Right forelimb (tissue), 1 donor: ENCODE data around the gene PPEF2.

Experiments used
- DNase-seq: peaks from one replicate; pipeline ENCODE4 v3.0.0-alpha.2; 2018

Gene PPEF2

DNA sequence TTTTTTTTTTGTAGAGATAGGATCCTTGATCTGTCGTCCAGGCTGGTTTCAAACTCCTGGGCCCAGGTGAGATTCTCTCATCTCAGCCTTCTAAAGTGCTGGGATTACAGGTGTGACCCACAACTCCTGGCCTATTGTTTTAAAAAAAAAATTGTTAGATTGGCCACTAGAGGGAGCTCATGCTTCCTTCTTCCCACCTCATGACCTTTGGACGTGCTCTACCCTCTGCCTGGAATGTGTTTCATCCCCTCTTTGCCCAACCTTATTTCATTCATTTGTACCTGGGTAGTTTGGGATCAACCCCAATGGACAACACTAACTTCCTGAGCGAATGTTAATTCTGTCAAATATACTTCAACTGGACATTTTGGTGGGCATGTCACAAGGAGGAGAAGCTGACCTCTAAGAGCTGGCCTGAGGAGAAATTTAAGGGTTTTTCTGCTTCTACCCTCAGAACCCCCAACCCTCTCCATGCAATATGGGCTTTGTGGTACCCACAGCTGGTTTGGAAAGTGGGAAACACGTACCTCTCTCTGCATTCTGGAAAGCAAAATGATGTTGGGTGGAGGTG lies 6.4 kb downstream of the PPEF2 start:
- no peak for DNase-seq

DNA sequence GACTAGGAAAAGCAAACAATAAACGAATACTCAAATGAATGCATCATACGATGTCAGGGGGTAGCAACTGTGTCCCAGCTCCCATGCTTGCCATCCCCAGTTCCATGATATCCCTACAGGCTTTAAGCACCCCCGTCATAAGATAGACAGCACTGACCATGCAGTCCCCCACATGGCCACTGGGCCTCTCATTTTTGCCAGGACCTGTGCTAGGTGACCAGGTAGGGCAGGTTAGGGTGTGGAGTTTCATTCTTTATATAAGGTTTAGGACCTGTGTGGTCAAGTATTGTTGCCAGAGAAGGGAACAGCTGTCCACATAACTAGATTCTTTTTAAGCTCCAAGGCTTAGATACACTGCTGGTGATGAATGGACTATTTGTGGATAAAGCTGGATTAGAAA lies 9.7 kb downstream of the PPEF2 start:
- no peak for DNase-seq

DNA sequence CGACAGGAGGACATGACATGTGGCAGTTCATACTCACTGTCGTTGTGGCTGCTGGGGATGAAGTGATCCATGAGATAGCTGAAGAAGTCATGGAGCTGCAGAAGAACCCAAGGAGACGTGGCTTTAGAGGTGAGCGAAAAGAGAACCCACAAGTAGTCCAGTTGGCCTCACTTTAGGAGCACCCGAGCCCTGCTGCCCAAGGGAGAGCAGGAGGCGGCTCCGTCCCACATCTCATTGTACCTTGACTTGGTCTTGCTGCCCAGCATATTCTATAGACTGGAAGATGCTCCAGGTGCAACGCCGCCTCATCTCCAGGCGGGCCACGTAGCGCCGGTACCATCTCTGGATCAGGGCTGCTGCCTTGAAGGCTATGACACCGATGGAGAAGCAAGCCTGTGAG lies 10.6 kb downstream of the PPEF2 start:
- DNase-seq, result no peak

DNA sequence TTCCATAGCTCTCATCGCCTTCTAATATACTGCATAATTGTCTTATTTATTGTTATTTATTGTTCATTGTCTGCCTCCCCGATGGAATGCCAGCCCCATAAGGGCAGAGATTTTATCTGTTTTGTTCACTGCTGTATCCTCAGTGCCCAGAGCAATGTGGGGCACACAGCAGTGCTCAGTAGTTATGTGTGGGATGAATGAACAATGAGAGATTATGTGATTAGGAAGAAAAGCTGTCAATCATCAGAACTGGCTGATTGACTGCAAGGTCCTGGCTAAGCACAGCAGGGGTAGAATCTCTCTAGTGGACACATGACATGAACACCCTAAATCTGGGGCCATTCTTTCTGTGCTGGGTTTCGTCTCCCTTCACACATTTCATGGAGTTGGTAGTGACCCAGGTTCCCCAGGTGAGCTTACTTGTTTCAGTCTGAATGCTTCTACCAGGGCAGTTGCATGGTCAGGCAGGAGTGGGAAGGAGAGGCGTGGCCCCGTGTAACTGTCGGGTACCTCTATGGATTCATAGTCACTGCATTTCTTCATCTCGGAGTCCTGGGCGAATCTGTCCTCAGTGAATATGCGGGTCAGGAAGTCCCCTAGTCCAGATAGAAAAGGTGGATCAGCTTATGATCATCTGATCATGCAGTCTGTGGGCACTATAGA lies 12.6 kb downstream of the PPEF2 start:
- DNase-seq, result no peak

DNA sequence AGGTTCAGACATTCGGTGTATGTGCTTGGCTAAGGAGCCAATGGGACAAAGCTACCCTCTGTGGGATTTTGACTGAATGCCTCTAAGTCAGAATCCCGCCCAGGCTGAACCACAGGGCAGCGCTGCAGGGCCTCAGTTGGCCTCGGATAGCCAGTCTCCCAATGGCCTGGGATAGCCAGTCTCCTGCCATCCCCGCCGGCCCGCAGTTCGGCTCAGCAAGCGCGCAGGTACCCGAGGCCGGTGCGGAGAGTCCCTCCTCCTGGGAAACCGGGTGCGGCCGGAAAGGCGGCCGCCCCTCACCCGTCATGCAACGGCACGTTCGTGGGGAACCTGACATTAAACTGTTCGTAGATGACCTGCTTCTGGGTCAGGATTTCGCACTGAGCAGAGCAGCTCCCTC lies 16.1 kb downstream of the PPEF2 start:
- DNase-seq, result no peak

DNA sequence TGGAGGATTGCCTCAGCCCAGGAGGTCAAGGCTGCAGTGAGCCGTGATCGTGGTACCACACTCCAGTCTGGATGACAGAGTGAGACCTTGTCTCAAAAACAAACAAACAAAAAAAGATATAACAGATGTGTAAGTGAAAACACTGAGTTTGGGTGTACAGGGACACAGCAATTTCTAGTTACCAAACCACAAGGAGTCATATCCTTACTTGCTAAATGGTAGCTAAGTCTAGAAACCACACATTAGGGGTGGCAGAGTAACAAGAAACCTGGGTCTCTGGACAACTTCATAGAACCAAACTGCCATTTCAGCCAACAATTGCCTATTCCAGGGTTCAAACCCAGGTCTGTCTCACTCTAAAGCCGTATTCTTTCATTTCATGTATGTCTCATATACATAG lies 20.8 kb downstream of the PPEF2 start:
- DNase-seq, result no peak

DNA sequence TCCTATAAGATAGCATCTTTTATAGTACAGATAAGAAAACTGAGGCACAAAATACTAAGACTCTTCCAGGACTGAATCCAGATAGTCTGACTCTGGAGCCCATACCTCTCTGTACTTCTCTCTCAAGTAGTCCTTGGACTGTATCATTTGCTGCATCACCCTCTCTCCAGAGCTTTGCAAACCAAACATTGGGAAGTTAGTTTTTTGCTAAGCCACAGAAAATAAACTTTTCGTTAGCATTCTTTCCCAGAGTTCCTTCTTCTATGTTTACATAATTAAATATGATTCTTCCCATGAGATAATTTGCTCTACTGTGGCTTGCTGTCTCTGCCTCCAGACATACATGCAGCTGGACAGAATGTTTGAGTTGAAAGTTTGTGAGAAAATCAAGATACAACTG lies 22.0 kb downstream of the PPEF2 start:
- DNase-seq, result no peak

DNA sequence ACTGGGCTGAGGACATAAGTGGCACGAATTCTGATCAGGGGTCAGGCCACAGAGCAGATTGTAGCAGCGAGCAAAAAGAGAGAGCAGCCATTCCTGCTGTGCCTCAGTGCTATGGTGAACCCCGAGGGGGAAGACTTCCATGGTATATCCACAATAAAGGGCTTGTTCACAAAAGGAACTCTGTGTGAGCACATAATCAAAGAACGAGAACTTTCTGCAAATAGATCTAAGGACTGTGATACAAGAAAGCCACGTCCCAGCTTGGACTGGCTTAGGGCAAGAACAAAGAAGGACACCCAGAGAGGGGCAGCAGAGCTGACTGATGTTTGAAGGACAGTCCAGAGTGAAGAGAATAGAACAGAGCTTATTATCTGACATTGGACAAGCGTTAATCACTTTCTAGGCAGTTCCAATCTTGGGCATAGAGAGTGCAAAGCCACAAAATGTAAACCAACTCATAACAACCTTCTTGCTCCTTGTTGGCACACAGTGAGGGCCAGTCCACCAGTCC lies 24.0 kb downstream of the PPEF2 start:
- DNase-seq, result no peak

DNA sequence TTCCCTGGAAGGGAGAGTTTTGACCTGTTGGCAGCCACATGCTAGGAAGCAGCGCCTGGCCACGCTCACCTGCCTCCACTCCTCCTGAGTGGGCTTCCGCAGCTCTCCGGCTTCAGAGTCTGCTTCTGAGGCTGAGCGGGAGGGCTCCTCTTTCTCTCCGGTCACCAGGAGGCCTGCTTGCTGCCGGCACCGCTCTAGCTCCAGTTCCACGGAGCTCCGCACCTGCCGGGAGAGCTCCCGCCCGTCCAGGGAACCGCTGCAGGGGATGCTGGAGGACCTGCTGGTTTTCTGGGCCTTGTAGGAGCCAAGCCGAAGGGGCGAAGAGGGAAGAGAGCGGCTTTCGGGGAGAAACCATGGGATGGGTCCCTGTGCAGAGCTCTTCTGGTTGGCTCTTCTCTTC lies 26.0 kb downstream of the PPEF2 start:
- no peak for DNase-seq

DNA sequence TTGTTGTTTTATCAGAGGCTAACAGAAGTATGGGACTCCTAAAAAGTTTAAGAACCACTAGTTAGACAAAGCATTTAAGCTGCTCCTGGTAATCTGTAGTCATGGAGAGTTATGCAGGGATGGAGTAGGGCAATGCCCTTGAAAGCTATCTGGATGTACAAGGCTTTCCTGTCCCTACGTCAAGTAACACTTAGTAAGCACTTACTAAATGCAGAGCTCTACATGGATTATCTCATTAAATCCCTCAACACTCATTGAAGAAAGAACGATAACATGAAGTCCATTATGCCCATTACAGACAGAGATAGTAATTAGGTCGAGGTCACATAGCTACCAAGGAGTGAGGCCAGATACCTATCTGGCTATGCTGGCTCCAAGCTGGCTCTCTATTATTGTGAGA lies 33.2 kb downstream of the PPEF2 start:
- no peak for DNase-seq

DNA sequence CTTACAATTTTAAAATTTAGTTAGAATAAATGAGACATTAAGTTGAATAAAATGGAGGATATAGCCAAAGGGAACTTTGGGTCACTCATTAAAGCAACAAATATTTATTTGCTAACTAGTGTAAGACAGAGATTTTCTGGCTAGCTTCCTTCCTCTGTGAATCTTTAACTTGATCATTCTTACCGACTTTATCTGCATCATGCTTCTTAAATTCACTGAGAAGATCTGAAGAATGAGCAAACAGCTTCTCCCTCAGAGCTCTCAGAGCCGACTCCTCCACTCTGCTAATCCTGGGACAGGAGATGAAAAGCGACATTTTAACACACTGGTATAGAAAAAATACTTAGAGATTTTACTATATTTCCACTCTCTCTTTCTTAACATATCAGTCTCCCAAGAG lies 35.1 kb downstream of the PPEF2 start:
- DNase-seq, result no peak

DNA sequence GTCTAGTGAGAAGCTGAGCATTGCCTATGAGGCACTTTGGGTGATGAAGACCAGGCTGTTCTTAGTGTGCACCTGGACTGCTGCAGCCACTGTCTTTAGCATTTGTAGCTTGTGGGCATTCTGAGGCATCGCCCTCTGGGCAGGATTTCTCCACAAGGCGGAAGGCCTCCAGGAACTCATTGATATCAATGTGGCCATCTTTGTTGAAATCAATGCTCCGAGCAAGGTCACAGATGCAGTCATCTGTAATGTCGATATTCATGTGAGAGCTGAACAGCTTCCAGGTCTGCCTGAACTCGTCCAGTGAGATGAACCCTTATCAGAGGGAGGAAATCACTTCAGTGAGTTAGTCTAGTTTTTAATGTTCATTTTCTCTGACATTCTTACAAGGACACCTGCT lies 41.6 kb downstream of the PPEF2 start:
- DNase-seq, result no peak

DNA sequence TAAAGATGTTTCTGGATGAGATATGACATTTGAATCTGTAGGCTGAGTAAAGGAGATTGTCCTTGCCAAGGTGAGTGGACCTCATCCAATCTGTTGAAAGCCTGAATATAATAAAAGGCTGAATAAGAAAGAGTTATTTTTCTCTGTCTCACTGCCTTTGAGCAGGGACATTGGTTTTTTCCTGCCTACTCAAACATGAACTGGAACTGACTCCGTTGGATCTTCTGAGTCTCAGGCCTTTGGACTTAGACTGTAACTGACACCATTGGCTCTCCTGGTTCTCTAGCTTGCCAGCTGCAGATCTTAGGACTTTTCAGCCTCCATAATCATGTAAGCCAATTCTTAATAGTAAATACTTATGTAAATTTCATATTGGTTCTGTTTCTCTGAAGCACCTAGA lies 43.5 kb downstream of the PPEF2 start:
- DNase-seq, result no peak

DNA sequence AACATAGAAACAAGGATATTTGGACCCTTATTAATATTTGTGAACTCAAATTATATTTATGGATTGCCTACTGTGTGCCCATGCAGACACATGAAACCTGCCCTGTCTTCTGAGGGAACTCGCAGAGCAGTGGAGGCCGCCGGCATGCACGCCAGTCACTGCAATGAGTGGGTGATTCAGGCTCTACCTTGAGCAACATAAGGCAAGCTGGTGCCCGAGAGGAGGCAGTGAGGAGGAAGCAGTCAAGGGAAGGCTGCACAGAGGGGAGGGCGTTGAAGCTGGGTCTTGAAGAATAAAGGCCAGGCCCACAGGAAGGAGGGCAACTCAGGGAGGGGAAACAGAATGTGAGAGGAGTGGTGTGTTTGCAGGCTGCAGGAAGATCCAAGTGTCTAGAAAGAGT lies 52.8 kb downstream of the PPEF2 start:
- DNase-seq, result no peak

DNA sequence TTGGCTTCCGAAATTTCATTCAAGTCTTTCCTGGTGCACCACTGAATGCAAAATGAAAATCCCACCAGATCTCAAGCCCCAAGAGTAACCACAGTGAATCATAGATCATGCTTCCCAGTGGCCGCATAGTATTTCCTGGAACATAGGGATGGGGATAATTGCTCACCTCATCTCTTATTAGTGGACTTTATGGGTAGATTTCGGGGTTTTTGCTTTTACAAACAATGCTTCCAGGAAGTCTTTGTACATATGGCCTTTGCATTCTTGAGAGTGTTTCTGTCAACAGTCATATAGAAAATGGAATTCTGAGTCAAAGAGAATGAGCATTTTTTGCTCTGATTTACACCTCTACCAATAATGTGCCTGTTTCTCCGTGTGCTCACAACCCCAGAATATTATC lies 53.4 kb downstream of the PPEF2 start:
- no peak for DNase-seq

DNA sequence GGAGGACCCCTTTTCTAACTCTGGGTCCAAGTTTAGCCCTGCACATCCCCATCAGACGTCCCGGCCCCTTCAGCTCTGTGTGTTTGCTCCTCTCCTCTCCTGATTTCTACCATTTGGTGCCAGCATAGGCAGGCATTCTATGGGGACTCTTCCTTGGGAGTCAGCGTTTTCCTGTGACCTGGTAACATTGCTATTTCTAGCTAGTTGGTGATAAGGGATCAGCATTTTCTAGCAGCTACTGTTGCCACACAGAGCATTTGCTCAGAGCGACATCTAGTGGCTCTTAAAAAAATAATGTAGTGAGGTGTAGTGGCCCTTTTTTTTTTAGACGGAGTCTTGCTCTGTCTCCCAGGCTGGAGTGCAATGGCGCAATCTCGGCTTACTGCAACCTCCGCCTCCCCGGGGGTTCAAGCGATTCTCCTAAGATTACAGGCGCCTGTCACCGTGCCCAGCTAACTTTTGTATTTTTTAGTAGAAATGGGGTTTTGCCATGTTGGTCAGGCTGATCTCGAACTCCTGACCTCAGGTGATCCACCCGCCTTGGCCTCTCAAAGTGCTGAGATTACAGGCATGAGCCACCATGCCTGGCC lies 54.0 kb downstream of the PPEF2 start:
- peak; percentile 45 for DNase-seq

DNA sequence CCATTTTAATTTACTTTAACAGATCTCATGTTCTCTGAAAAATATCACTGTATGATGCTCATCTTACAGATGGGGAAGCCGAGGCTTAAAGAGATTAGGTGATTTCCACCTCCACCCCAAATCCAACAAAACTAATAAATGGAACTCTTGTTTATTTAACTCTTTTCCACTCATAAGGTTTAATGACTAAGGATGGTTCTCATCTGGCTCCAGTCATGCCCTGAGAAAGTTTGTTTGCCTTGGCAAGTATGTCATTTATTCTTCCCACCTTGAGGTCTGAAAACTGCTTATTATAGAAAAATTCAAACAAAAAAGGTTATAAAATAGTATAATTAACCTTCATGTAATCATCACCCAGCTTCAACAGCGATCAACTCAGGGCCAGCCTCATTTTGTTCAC lies 56.3 kb downstream of the PPEF2 start:
- no peak for DNase-seq

DNA sequence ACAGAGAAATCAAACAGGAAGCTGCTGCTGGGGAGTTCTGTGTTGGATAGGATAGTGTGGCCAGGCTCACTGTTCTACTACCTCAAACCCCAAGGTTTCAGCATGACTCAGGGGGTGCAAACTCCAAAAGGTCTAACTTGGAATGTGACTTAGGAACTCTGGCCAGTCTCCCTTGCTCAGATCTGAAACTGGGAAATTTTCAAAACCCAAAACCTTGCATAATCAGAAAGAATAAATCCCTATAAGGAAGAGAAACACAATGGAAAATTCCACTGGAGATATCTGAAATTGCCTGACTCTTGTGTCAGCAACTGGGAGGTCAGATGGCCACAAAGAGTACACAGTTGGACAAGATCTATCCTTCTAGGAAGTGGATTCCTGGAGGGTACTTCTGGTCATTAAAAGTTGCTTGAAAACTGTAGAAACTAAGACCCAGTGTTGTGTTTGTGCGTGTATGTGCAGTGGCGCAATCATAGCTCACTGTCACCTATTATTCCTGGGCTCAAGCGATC lies 58.0 kb downstream of the PPEF2 start:
- DNase-seq, result no peak

DNA sequence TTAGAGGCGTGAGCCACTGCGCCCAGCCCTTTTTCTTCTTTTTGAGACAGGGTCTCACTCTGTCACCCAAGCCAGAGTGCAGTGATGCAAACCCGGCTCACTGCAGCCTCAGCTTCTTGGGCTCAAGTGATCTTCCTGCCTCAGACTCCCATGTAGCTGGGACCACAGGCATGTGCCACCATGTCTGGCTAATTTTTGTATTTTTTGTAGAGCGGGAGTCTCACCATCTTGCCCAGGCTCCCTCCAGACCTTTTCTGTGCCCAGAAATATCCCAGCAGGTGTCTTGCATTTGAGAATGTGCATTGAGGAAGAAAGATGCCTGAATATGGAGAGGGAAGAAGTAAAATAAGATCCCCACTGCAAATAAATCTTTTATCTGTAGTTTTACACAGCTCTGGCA lies 58.7 kb downstream of the PPEF2 start:
- DNase-seq, result no peak

DNA sequence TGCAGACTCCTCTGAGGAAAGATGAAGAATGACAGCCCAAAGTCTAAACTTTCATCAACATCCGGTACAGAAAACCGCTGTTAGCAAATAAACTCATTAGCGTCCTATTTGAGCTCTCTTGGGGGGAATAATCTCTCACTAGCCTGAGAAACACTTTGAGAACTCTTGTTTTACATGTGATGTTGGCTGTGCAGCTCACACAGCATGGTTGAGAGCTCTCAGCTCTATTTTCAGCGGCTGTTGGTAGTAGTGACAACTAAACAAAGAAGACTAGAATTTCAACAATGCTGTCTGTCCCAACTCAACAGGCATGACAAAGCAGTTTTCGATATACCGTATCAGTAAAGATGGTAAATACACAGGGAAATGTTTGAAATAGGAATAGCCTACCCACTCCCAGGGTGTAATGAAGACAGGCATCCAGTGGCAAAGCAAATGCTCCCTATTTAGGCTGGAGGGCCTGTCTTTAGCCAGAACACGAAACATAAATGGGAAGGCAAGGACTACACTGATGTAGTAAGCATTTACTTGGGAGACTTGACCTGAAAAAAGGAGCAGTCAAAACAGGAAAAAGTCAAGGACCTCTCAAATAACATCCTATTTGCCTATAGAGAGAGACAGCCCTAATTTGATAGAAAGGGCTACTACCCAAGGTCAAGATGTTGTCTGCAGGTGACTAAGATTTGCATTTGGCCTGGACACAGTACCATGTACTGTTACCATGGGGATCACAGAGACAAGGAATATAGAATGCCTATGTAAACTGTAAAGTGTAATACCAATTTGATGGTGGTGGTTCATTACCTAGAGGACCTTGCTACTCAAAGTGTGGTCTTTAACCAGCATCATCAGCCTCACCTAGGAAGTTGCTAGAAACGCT lies 60.4 kb downstream of the PPEF2 start:
- no peak for DNase-seq

DNA sequence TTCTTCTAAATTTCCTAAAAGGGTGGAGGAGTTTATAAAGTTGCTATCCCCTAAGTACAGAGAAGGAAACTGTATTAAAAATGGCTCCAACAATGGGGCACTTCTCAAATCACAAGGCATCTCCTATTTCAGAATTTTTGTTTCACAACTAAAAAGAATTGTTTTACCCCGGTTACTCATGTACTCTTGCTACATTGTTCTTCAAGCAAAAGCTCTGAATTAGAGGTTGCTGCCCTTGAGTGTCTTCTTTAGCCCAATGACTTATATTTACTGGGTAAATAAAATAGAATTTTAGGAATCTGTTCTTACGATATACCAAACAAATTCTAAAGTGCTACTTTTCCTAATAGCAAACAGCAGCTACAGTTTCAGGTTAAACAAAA lies 67.5 kb downstream of the PPEF2 start:
- DNase-seq, result no peak

DNA sequence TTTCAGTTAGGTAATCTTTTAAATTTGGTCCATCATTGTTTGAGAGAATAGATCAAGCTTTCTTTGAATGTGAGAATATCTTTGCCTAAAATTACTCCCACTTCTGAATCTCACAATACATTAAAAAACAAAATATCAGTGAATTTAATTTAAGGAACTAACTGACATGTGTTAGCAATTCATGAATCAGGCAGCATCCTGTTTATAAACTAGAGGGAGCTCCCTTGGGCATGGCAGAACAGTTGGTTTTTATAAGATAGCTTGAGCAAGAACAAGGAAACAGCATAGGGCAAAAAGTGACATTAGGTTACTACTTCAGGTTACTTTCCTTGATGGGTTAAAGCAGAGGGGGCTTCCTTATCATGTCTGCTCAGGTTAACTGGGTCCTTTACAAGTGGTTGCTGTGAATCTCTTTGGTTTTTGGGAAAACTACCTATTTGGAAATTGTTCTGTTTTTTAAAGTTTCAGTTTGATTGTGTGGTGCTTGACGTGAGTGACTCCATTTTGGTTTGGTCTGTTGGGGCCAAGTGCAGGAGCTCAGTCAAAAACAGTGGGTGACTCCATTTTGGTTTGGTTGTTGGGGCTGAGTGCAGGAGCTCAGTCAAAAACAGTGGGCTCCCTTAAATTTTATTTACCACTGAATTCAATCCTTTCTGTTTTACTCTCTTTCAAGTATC lies 68.0 kb downstream of the PPEF2 start:
- no peak for DNase-seq

DNA sequence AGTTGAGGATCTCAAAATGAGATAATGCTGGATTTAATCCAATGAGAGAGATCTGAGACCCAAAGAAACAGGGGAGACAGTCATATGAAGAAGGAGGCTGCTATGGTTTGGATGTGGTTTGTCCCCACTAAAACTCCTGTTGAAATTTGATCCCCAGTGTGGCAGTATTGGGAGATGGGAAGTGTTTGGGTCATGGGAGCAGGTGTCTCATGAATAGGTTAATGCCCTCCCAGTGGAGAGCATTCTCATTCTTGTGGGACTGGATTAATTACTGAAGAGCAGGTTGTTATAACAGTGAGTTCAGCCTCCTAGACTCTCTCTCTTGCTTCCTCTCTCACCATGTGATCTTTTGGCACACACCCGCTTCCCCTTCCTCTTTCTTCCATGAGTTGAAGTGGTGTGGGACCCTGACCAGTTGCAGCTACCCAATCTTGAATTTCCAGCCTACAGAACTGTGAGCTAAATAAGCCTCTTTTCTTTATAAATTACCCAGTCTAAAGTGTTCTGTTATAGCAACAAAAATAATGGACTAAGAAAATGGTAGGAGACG lies 70.3 kb downstream of the PPEF2 start:
- no peak for DNase-seq
